D721Med (cell line): ENCODE data around the gene TMEM117.

ENCODE experiments used
- DNase-seq: peaks from one replicate; pipeline ENCODE4 v3.0.0; 2011; ENCODE audit warnings: low spot score; ENCODE audit not compliant: insufficient read length
- FAIRE-seq: peaks from 2 replicates; lab custom pipeline; 2011; peaks lifted over from hg19 to GRCh38; lab: Jason Lieb, UNC
- CTCF ChIP-seq: IDR thresholded peaks from 2 replicates; pipeline ENCODE4 v1.5.1; 2012; ENCODE audit warnings: mild to moderate bottlenecking, control low read depth; ENCODE audit not compliant: insufficient read depth; ENCODE audit errors: missing control alignments

Gene TMEM117

DNA sequence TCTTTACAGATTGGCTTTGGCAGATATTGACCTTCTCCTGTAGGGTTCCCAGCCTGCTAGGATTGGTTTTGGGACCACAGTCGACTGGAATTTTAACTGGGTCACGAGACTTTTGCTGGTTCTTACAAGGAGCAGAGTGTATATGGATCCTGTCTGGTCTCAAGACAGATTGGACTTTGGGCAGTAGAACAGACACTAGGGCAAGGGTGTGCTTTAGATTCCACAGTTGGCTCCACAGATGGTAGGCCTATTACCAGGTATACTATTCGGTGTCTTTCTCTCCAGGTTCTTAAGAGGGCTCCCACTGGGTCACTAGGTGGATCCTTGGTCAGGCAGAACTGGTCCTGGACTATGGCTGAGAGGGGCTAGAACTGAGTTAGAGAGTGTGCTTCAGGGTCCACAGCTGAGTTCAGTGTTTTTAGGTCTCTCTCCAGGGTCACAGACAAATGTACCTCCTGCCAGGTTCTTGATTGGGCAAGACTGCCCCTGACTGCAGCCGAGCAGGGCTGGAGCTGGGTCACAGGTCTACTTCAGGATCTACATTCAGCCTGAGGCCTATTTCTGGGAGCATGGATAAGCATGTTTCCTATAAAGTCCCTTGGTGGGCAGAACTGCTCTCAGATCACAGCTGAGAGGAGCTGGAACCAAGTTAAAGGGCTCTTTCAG lies 460.2 kb downstream of the TMEM117 start:
- DNase-seq: no peak
- no peak for FAIRE-seq

DNA sequence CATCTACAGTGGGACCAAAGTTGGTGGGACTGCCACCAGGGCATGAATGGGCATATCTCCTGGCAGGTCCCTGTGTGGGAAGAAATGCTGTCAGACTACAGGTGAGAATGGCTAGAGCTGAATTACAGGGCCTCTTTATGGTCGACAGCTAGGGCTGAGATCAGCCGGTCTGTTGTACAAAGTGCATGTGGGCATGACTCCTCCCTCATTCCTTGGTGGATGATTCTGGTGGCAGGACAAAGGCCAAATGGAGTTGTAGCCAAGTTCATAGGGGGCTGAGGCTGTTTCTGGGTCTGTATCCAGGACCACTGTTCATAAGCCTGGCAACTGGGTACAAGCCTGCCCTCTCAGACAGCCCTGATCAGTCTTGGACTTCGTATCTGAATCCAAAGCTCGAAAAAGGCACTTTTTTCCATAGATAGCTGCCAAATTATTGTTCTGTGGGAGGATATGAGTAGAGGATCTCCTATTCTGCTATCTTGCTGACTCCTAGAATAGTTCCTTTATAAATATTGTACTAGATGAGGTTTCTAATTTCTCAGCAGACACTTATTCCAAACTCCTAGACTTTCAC lies 460.8 kb downstream of the TMEM117 start:
- DNase-seq (no peak), FAIRE-seq (no peak)
- no peak for TF ChIP-seq CTCF

More for the DNA sequence above, 460.2 kb downstream of the TMEM117 start:
- TF ChIP-seq CTCF: no peak

GRCh38 chr12:44299524-44299923 lies 463.6 kb downstream of the TMEM117 start:
- FAIRE-seq (no peak), DNase-seq (no peak)
- TF ChIP-seq CTCF: no peak

GRCh38 chr12:44307506-44308168 lies 471.8 kb downstream of the TMEM117 start:
- DNase-seq: no peak
- no peak for FAIRE-seq
- no peak for TF ChIP-seq CTCF

DNA sequence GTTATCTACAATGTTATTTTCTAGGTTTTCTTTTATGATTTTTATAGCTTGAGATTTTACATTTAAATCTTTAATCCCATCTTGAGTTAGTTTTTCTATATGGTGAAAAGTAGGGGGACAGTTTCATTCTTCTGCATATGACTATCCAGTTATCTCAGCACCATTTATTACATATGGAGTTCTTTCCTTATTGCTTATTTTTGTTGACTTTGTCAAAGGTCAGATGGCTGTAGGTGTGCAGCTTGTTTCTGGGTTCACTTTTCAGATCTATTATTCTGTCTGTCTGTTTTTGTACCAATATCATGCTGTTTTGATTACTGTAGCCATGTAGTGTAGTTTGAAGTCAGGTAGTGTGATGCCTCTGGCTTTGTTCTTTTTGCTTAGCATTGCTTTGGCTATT lies 477.3 kb downstream of the TMEM117 start:
- DNase-seq (no peak), FAIRE-seq (no peak)
- TF ChIP-seq CTCF: no peak

DNA sequence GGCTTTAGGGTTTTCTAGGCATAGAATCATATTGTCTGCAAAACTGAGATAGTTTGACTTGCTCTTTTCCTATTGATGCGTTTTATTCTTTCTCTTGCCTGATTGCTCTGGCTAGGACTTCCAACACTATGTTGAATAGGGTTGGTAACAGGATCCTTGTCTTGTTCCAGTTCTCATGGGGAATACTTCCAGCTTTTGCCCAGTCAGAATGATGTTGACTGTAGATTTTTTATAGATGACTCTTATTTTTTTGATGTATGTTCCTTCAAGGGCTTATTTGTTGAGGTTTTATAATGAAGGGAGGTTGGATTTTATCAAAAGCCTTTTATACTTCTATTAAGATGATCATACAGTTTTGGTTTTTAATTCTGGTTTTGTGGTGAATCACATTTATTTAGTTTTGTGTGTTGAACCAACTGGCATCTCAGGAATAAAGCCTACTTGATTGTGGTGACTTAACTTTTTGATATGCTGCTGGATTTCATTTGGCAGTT lies 478.2 kb downstream of the TMEM117 start:
- FAIRE-seq (no peak), DNase-seq (no peak)
- TF ChIP-seq CTCF: no peak
